SK-N-SH treated with all-trans-retinoic acid at 6 μM for 48 hours (cell line): ENCODE data around the gene FHOD3.
A peak's percentile ranks its signal among the peaks of the same experiment; 100 is the strongest.

Source experiments
- ATAC-seq: fragments of 200-7000 bp; cut with Tn5 transposase; 3 replicates; pipeline ENCODE4 v1.9.1; 2020; ENCODE audit warnings: mild to moderate bottlenecking, moderate library complexity
- ARNTL ChIP-seq: fragments of 450-650 bp; formaldehyde crosslinking; IDR thresholded peaks from 2 replicates; pipeline ENCODE4 v1.5.0; 2020; ENCODE audit warnings: low read depth, mild to moderate bottlenecking, moderate library complexity, borderline replicate concordance
- BACH2 ChIP-seq: fragments of 250-450 bp; sonication (Bioruptor Pico); IDR thresholded peaks from 2 replicates; pipeline ENCODE4 v1.9.0; 2021; ENCODE audit warnings: mild to moderate bottlenecking, borderline replicate concordance
- CSDC2 ChIP-seq: fragments of 250-450 bp; sonication (Bioruptor Pico); IDR thresholded peaks from 2 replicates; pipeline ENCODE4 v1.5.0; 2020; ENCODE audit warnings: mild to moderate bottlenecking, moderate library complexity
- ESRRG ChIP-seq: fragments of 250-450 bp; sonication (Bioruptor Pico); IDR thresholded peaks from 2 replicates; pipeline ENCODE4 v1.6.1; 2021; ENCODE audit warnings: mild to moderate bottlenecking
- GLIS3 ChIP-seq: fragments of 250-450 bp; sonication (Bioruptor Pico); IDR thresholded peaks from 2 replicates; pipeline ENCODE4 v1.5.0; 2020; ENCODE audit warnings: mild to moderate bottlenecking, moderate library complexity
- ISL1 ChIP-seq: fragments of 250-450 bp; sonication (Bioruptor Pico); IDR thresholded peaks from 2 replicates; pipeline ENCODE4 v2.1.2; 2022; ENCODE audit warnings: mild to moderate bottlenecking, moderate library complexity
- OSR1 ChIP-seq: fragments of 250-450 bp; sonication (Bioruptor Pico); IDR thresholded peaks from 2 replicates; pipeline ENCODE4 v1.8.0; 2022; ENCODE audit warnings: moderate library complexity, mild to moderate bottlenecking, inconsistent platforms
- PPARA ChIP-seq: fragments of 250-450 bp; sonication (Bioruptor Pico); IDR thresholded peaks from 2 replicates; pipeline ENCODE4 v1.5.0; 2020; ENCODE audit warnings: mild to moderate bottlenecking, borderline replicate concordance
- RARB ChIP-seq: fragments of 250-450 bp; sonication (Bioruptor Pico); IDR thresholded peaks from 2 replicates; pipeline ENCODE4 v1.8.0; 2021; ENCODE audit warnings: mild to moderate bottlenecking, moderate library complexity
- SNAI2 ChIP-seq: fragments of 250-450 bp; sonication (Bioruptor Pico); IDR thresholded peaks from 2 replicates; pipeline ENCODE4 v1.5.0; 2020; ENCODE audit warnings: mild to moderate bottlenecking, moderate library complexity
- TCF4 ChIP-seq: fragments of 250-450 bp; sonication (Bioruptor Pico); IDR thresholded peaks from 2 replicates; pipeline ENCODE4 v1.8.0; 2021; ENCODE audit warnings: mild to moderate bottlenecking, moderate library complexity, borderline replicate concordance
- TOX ChIP-seq: fragments of 250-450 bp; sonication (Bioruptor Pico); IDR thresholded peaks from 2 replicates; pipeline ENCODE4 v1.8.0; 2021; ENCODE audit warnings: mild to moderate bottlenecking, moderate library complexity, borderline replicate concordance
- ZC3H10 ChIP-seq: fragments of 250-450 bp; sonication (Bioruptor Pico); IDR thresholded peaks from 2 replicates; pipeline ENCODE4 v1.5.1; 2021; ENCODE audit warnings: mild to moderate bottlenecking, moderate library complexity
- ZFP3 ChIP-seq: fragments of 250-450 bp; sonication (Bioruptor Pico); IDR thresholded peaks from 2 replicates; pipeline ENCODE4 v1.5.0; 2020; ENCODE audit warnings: mild to moderate bottlenecking, moderate library complexity
- ZFP30 ChIP-seq: fragments of 450-650 bp; formaldehyde crosslinking; IDR thresholded peaks from 2 replicates; pipeline ENCODE4 v1.5.0; 2022; ENCODE audit warnings: mild to moderate bottlenecking, moderate library complexity
- ZNF565 ChIP-seq: fragments of 450-650 bp; formaldehyde crosslinking; conservative IDR thresholded peaks from 2 replicates; pipeline ENCODE4 v1.5.0; 2020; ENCODE audit warnings: low read depth, mild to moderate bottlenecking, moderate library complexity
- ZNF70 ChIP-seq: fragments of 450-650 bp; formaldehyde crosslinking; IDR thresholded peaks from 2 replicates; pipeline ENCODE4 v1.5.0; 2020; ENCODE audit warnings: mild to moderate bottlenecking, moderate library complexity
- TF ChIP-seq, protein P1 (sequence below): fragments of 250-450 bp; sonication (Bioruptor Pico); IDR thresholded peaks from 2 replicates; pipeline ENCODE4 v1.5.0; 2020; ENCODE audit warnings: mild to moderate bottlenecking, moderate library complexity
- TF ChIP-seq, protein P2 (sequence below): fragments of 250-450 bp; sonication (Bioruptor Pico); IDR thresholded peaks from 2 replicates; pipeline ENCODE4 v1.8.0; 2020; ENCODE audit warnings: mild to moderate bottlenecking, moderate library complexity, borderline replicate concordance

Gene FHOD3

DNA sequence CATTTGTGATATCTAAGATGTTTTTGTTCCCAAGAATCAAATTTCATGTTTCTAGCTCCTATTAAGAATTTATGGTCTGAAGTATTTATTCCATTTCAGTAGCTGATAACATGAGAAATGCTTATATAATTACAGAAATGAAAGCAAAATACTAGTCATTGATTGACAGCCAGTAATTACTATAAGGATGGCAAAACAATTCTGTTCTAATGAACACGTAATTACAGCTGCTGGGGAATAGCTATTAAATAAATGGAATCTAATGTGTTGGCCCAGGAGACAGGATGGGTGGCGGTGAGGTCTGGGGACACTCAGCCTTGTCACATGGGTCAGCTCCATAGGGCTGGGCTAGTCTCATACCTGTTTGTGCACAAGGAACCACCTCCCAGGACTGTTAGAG lies 263.5 kb downstream of the FHOD3 start (continued):
- TF ChIP-seq ZNF70 (no peak), SNAI2 (CRISPR knock-in tag) (no peak), CSDC2 (CRISPR knock-in tag) (no peak), TCF4 (CRISPR knock-in tag) (no peak), GLIS3 (CRISPR knock-in tag) (no peak), ESRRG (no peak), RARB (CRISPR knock-in tag) (no peak)

DNA sequence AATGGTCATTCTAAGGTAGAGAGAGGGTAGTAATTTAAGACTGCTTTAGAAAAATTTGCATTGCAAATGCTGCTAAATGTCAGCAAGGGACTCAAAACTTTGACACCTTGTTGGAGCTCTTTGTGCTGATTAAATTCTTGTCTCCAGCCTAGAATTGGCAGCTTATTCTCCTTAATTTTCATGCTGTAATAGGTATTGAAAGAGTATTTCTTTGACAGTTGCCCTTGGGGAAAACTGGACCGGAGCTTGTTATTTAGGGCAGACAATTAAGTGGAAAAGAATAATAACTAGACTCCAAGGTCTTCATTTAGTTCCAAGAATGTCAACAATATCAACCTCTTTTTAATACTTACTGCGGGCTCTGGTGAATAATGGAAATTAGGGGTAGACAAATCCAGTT lies 267.3 kb downstream of the FHOD3 start:
- TF ChIP-seq ARNTL, result no peak
- no peak for TF ChIP-seq TOX (CRISPR knock-in tag)
- TF ChIP-seq ZFP3 (CRISPR knock-in tag), result no peak
- TF ChIP-seq BACH2 (CRISPR knock-in tag), result no peak
- TF ChIP-seq ZFP30 (CRISPR knock-in tag), result no peak
- no peak for TF ChIP-seq PPARA (CRISPR knock-in tag)
- no peak for TF ChIP-seq ZC3H10 (CRISPR knock-in tag)
- TF ChIP-seq ISL1, result no peak
- no peak for ATAC-seq

DNA sequence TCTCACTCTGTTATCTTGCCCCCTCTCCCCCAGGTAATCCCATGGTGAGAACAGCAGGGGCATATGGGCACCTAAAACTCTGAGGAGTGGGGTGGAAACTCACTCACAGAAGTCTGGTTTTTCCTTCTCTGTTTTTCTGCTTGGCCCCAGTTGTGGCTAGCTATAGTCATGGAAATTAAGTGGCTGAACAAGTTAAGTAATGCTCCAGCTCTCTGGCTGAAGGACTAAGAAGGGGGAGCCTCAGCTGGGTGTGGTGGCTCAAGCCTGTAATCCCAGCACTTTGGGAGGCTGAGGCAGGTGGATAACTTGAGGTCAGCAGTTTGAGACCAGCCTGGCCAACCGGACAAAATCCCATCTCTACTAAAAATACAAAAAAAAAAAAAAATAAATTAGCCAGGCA lies 270.3 kb downstream of the FHOD3 start:
- TF ChIP-seq SNAI2 (CRISPR knock-in tag), result no peak
- TF ChIP-seq, protein P1, sequence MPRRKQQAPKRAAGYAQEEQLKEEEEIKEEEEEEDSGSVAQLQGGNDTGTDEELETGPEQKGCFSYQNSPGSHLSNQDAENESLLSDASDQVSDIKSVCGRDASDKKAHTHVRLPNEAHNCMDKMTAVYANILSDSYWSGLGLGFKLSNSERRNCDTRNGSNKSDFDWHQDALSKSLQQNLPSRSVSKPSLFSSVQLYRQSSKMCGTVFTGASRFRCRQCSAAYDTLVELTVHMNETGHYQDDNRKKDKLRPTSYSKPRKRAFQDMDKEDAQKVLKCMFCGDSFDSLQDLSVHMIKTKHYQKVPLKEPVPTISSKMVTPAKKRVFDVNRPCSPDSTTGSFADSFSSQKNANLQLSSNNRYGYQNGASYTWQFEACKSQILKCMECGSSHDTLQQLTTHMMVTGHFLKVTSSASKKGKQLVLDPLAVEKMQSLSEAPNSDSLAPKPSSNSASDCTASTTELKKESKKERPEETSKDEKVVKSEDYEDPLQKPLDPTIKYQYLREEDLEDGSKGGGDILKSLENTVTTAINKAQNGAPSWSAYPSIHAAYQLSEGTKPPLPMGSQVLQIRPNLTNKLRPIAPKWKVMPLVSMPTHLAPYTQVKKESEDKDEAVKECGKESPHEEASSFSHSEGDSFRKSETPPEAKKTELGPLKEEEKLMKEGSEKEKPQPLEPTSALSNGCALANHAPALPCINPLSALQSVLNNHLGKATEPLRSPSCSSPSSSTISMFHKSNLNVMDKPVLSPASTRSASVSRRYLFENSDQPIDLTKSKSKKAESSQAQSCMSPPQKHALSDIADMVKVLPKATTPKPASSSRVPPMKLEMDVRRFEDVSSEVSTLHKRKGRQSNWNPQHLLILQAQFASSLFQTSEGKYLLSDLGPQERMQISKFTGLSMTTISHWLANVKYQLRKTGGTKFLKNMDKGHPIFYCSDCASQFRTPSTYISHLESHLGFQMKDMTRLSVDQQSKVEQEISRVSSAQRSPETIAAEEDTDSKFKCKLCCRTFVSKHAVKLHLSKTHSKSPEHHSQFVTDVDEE (CRISPR knock-in tag), result no peak
- TF ChIP-seq ZFP30 (CRISPR knock-in tag), result no peak
- no peak for TF ChIP-seq ZFP3 (CRISPR knock-in tag)
- TF ChIP-seq, protein P2, sequence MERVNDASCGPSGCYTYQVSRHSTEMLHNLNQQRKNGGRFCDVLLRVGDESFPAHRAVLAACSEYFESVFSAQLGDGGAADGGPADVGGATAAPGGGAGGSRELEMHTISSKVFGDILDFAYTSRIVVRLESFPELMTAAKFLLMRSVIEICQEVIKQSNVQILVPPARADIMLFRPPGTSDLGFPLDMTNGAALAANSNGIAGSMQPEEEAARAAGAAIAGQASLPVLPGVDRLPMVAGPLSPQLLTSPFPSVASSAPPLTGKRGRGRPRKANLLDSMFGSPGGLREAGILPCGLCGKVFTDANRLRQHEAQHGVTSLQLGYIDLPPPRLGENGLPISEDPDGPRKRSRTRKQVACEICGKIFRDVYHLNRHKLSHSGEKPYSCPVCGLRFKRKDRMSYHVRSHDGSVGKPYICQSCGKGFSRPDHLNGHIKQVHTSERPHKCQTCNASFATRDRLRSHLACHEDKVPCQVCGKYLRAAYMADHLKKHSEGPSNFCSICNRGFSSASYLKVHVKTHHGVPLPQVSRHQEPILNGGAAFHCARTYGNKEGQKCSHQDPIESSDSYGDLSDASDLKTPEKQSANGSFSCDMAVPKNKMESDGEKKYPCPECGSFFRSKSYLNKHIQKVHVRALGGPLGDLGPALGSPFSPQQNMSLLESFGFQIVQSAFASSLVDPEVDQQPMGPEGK, result no peak
- no peak for TF ChIP-seq CSDC2 (CRISPR knock-in tag)
- no peak for ATAC-seq

DNA sequence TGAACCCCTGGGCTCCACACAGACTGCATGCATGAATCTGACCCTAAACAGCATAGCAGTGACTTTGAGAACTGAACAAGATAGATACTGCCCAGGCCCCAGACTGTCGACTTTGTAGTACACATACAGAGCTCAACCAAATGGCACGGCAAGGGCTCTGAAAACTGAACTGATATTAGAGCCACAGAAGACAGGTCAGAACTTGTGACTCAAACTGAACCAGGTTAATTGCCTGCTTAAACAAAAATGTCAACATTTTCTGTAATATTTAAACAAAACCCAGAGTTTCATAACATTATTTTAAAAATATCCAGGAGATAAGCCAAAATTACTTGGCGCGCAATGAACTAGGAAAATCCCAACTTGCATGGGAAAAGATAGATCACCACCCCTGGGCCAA lies 271.0 kb downstream of the FHOD3 start:
- ATAC-seq, result no peak
- TF ChIP-seq OSR1 (CRISPR knock-in tag) (no peak), ISL1 (no peak), BACH2 (CRISPR knock-in tag) (no peak), SNAI2 (CRISPR knock-in tag) (no peak), CSDC2 (CRISPR knock-in tag) (no peak), RARB (CRISPR knock-in tag) (no peak)
- TF ChIP-seq, protein P1 (CRISPR knock-in tag), result no peak

DNA sequence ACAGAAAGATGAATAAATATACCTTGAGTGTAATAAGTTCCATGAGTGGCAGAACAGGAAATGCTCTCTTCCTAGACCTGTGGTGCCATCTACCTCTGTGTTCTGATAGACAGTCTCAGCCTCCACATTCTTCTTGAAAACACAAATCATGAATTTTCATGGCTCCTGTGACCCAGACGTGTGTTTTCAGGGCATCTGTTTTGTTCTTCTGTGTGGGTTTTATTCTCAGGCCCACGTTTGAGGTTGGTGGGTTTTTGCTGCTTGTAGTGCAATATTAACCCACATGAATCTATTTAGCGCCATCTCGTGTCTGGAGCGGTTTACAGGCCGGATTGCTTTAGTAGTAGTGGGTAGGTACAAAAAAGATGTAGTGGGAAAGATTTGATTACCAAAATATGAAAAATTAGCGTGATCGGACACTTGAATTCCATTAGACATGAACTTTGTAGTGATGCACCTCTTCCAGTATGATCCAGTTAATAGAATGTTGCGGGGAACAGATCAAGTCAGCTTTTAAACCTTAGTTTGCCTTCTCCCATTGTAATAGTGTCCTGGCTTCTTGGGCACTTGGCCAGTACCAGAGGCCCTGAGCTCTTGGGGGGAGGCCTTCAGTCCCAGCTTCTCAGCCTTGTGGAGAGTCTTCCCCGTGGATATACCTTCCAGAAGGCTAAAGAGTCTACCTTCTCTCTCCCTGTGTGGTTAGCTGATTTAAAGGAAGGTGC lies 274.8 kb downstream of the FHOD3 start:
- TF ChIP-seq OSR1 (CRISPR knock-in tag) (no peak), GLIS3 (CRISPR knock-in tag) (no peak), RARB (CRISPR knock-in tag) (no peak), SNAI2 (CRISPR knock-in tag) (no peak), PPARA (CRISPR knock-in tag) (no peak), CSDC2 (CRISPR knock-in tag) (no peak), ZNF565 (CRISPR knock-in tag) (no peak)
- TF ChIP-seq, protein P2, result no peak
- ATAC-seq, result peak; percentile 97
